GM18517 (cell line): ENCODE data around the gene HYI.
"Not testable (repeated sequence)": the region's sequence is repeated elsewhere in the genome, so short reads cannot be mapped to it uniquely, and the experiment has no call there.

Source experiments
- ATAC-seq: cut with Tn5 transposase; IDR thresholded peaks from one replicate; pipeline ENCODE4 v1.9.1; 2021; ENCODE audit warnings: mild to moderate bottlenecking, moderate library complexity; ENCODE audit not compliant: unreplicated experiment

Gene HYI

DNA sequence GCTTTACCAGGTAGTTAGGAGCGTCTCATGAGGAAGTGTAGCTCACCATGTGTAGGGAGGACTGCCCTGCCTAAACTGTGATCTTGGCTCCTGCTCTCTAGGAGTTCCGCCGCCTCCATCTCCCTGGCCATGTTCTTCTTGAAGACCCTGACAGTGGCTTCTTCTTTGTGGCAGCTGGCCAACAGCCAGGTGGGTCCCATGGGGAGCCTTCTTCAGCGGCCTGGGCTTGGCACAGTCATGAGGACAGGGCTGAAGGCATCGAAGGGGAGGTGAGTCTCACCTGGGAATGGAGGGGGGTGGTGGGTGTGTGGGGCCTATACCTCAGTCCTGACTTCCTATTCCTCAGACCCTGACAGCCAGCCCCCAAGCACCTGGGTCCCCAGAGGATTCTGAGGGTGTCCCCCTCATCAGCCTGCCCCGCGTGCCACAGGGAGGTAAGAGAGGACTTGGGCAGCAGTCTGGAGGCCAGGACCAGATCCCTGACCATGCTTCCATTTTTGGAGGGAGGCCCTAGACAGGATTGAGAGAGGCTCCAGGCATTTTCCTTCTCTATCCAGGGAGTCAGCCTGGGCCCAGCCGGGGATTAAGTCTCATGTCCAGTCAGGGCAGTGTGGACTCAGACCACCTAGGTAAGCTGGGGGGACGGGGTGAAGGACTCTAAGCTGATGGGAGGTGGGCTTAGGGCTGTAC, 21.4 kb downstream of the HYI start:
- ATAC-seq, result no peak

DNA sequence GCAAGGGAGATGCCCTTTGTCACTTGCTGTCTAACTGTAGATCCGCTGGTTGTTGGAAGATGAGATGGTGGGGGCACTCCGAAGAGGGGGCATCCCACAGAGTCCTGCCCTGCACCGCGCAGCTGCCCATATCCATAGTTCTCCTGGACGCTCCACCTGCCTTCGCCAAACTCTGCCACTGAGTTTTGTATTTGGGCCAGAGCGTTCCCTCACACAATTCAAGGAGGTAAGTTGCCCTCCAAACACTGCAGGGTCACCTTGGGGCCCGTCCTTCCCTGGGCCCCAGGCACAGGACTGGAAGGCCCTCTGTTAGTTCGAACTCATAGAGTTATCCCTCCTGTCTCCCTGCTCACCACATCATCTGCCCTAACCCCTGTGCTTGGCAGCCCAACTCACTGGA, 22.1 kb downstream of the HYI start:
- no peak for ATAC-seq

DNA sequence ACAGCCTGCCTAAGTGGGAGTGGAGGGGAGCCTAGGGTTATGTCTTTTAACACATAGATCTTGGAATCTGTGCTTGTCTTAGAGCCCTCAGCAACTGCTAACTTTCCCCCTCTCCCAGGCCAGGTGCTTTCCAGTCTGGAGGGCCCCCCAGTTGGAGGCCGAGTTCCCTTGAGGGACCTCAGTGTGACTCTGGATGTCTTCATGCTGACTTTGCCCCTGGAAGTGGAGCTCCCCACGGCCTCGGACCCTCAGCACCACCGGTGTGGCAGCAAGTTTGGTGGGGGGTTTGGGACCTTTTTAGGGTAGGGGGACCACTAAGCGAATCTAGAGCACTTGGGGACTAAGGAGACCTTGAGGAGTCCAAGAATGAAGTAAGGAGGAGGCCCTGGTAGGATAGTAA, 22.9 kb downstream of the HYI start:
- ATAC-seq, result no peak

DNA sequence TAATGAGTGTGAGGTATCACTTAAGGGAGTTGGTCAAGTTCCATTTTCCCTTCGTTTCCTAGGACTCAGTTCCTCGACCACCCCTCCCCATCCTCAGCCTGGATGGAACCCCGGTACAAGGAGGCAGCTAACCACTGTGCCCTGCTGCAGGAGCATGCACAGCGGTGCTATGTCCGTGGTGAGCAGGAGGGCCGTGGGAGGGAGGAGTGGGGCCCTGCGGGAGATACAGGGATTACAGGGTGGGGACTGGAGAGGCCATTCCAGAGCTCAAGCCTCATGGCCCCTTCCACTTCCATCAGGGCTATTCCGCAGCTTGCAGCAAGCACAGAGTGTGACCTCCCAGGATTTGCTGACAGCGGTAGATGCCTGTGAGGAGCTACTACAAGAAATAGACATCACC, 25.8 kb downstream of the HYI start:
- ATAC-seq, result no peak

DNA sequence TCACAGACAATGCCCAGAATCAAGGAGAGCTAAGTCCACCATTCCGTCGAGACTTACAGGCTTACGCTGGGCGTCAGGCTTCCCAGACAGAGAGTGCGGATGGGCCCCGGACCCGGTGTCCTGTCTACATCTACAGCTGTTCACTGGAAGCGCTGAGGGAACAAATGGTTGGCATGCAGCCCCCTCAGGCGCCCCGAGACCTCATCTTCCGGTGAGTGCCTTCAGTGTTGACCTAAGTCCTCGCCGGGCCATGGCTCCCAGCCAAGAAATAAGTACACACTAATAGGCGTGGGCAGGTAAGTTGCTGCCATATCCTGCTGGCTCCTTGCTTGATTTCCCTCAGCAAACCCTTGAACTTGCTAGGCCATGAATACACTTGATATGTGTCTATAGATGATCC, 26.2 kb downstream of the HYI start:
- no peak for ATAC-seq

DNA sequence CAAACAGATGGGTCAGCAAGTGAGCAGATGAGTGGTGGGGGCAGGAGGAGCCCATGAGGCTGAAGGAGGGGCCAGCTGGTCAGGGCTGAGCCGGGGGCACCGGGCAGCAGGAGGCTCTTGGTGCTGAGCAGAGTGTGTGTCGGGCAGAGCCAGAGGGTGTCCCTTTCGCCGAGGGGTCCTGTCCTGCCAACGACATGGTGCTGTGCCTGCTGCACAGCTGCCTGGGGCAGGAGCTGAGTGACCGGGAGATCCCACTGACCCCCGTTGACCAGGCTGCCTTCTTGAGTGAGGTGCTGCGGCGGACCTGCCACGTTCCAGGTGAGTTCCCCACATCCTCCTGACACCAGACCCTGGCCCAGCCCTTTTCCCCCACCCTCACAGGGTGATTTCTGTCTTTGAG, 27.5 kb downstream of the HYI start:
- ATAC-seq, result no peak

DNA sequence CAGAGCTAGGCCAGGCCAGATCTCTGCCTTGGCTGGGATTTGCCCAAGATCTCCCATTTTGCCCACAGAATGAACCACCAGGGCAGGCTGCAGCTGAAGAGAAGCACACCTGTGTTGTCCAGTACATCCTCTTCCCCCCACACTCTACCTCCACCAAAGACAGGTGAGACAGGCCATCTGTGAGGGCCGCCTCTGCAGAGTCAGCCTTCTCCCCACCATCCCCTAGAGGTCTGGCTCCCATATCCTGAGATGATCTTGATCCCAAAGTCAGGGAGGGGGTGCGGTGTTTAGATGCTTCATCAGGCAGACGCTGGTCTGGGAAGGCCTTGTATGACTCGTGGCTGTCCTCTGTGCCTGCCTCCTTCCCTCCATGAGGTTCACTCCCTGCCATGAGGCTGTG, 28.7 kb downstream of the HYI start:
- no peak for ATAC-seq

DNA sequence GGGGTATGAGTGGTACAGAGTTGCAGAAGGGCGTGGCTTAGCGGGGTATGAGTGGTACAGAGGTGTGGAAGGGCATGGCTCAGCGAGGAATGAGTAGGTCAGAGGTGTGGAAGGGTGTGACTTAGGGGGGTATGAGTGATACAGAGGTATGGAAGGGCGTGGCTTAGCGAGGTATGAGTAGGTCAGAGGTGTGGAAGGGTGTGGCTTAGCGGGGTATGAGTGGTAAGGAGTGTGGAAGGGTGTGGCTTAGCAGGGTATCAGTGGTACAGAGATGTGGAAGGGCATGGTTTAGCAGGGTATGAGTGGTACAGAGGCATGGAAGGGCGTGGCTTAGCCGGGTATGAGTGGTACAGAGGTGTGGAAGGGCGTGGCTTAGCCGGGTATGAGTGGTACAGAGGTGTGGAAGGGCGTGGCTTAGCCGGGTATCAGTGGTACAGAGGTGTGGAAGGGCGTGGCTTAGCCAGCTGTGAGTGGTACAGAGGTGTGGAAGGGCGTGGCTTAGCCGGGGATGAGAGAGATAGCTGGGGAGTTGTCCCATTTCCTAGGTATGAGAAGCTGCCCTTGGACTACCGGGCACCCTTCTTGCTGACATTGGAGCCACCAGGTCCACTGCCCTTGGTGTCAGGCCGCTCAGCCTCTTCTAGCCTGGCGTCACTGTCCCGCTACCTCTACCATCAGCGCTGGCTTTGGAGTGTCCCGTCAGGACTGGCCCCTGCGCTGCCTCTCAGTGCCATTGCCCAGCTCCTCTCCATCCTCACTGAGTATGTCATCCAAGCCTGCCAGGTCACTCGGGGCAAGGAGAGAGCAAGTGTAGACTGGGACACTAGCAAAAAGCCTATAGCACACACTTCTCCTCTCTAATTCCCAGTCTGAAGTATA, 29.8 kb downstream of the HYI start:
- ATAC-seq, result no peak

DNA sequence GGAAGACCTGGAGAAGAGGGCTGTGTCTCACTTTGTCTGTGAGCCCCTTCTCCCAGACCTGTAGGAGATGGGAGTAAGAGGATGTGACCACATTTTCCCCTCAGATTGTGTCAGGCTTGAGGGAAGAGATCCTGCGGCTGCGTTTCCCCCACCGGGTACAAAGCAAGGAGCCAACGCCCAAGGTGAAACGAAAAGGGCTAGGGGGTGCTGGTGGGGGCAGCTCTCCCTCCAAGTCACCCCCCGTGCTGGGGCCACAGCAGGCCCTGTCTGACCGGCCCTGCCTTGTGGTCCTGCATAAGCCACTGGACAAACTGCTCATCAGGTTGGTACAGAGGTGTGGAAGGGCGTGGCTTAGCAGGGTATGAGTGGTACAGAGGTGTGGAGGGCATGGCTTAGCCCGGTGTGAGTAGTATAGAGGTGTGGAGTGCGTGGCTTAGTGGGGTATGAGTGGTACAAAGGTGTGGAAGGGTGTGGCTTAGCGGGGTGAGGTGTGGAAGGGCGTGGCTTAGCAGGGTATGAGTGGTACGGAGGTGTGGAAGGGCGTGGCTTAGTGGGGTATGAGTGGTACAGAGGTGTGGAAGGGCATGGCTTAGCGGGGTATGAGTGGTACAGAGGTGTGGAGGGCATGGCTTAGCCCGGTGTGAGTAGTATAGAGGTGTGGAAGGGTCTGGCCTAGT, 30.6 kb downstream of the HYI start:
- no peak for ATAC-seq

DNA sequence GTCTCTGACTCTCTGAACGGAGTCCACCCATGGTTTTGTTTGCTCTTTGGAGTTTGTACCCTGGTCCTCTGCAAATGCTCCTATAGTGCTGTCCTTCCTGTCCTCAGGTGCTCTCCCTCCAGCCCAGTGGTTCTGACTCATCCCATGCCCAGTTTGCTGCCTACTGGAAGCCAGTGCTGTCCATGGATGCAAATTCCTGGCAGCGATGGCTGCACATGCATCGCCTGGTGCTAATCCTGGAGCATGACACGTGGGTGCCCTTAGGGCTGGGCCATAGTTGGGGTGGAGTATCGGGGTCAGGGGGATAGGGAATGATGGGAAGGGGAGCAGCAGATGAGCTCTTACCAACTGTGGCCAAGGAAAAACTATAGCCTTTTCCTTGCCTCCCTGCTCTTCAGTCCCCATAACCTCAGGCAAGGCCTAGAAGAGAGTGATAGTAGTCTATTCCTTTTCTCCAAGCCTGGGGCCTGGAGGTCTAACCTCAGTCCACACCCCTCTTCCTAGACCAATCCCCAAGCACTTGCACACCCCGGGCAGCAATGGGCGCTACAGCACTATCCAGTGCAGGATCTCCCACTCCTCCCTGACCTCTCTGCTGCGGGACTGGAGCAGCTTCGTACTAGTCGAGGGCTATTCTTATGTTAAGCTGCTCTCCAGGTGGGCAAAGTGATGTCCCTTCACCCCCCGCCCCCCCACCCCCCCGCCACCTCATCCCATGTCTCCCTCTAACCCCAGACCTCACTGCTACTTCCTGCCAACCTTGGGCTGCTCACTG, 31.6 kb downstream of the HYI start:
- no peak for ATAC-seq

DNA sequence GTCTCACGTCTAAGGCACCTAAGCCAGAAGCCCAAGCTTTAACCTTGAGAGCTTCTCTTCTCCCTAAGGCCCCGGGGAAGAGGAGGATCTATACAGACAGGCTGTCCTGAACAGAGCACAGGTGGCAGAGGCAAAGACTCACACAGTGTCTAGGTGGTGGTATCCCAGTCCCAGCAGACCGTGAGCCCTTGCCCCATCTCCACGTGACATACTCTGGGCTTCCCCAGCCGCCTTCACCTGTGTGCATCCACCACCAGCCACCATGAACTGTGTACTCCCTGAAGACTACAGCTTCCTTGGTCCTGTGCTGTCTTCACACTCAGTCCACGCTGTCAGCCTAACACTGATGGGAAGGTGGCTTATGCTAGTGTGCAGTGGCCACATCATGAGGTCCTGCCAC, 32.3 kb downstream of the HYI start:
- no peak for ATAC-seq

DNA sequence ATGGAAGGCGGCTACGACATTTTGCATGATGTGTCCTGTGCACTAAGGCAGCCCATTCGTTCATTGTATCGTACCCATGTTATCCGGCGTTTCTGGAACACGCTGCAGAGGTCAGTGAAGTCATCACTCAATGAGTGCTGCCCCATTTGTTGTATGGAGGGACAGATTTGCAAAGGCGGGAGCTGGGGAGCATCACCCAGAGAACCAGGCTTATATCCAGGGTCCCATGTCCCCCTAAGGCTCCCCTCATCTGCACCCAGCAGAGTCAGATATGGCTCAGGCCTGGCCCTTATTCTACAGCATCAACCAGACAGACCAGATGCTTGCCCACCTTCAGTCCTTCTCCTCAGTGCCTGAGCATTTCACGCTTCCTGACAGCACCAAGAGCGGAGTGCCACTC, 32.9 kb downstream of the HYI start:
- ATAC-seq, result no peak

DNA sequence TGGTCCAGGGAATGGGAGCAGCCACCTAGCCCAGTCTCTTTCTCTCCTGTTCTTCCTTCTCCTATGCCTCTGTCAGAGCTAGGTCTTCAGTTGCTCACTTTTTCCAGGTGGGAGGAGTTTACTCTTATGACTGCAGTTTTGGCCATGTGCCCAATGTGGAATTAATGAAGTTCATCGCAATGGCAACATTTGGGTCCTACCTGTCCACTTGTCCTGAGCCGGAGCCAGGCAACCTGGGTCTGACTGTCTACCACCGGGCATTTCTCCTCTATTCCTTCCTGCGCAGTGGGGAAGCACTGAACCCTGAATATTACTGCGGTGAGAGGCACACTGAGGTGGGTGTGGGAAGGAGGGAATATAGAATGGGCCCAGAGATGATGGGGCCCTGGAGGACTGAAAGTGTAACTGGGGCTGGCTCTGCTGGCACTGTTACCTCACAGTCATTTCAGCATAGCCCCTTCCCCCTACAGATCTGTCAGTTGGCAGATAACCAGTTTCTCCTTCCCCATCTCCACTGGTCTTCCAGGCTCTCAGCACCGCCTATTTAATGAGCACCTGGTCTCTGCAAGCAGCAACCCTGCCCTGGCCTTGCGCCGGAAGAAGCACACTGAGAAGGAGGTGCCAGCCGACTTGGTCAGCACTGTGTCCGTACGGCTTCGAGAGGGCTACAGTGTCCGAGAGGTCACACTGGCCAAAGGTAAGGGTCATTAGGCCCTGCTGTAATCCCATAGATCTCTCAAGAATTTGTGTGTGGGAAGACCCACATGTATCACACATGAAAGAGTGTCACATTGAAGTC, 33.9 kb downstream of the HYI start:
- no peak for ATAC-seq

DNA sequence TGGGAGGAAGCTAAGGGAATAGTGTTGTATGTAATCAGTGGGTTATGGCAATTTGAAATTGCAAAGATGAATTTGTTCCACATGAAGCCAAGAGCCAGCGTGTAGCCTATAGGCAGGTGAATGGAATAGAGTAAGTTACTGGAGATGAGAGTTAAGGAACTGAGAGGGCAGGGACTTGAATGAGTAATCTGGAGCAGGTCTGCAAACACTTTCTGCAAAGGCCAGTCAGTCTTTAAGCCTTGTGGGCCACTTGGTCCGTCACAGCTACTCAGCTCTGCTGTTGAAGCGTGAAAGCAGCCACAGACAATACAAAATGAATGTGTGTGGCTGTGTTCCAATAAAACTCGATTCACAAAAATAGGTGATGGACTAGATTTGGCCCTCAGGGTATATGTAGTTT, 34.9 kb downstream of the HYI start:
- no peak for ATAC-seq

DNA sequence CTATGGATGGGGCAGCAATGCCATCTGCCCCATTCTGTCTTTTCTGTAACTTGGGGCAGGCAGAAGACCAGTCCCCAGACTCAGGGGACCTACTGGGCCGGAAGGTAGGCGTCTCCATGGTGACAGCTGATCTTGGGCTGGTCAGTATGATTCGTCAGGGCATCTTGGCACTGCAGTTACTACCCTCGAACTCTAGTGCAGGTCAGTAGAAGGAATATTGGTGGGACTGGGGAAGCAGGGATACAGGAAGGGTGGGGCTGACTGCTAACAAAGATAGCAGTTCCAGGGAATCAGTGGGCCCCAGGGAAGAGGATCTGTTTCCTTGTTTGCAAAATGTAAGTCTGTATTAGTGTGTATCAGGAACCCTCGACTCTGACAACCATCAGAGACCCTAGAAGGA, 37.8 kb downstream of the HYI start:
- no peak for ATAC-seq

DNA sequence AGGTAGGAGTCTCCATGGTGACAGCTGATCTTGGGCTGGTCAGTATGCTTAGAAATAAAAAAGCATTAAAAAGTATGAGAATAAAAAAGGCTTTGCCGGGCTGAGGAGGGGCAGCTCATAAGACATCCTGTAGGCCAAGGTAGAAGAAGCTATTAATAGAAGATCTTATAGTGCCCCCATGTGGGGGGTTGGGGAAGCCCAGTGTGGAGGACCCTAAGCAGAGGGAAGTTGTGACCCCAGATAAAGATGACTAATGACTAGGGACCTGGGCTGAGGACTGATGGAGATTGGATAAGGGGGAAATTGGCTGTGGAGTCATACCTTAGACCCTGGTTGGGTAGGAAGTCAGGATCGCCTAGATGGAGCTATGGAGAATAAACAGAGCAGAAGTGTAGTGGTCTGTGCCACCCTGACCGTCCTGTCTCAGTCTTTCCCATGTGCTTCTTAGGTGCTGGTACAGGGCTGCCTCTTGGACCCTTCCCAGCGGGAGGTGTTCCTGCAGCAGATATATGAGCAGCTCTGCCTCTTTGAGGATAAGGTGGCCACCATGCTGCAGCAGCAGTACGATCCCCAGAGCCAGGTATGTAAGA, 39.0 kb downstream of the HYI start:
- no peak for ATAC-seq

DNA sequence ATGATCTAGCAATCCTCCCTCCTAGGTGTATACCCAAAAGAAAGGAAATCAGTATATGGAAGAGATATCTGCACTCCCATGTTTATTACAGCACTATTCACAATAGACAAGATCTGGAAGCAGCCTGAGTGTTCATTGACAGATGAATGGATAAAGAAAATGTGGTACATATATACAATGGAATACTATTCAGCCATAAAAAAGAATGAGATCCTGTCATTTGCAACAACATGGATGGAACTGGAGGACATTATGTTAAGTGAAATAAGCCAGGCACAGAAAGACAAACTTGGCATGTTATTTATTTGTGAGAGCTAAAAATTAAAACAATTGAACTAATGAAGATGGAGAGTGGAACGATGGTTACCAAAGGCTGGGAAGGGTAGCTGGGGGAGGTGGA, 40.3 kb downstream of the HYI start:
- ATAC-seq, result not testable (repeated sequence)

DNA sequence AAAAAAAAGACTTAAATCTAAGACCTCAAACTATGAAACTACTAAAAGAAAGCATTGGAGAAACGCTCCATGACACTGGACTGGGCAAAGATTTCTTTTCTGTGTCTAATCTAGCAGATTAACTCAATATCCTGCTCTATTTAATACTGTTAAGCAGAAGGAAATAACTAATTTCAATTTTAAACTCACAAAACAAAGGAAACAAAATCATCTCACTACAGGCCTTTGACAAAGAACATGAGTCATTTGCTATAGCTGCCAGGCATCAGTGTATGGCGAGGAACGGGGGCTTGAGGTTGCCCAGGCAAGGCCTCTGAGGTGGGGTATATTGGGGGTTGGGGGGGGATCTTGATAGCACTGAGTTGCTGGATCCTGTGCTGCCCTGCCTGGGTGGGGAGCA, 43.2 kb downstream of the HYI start:
- no peak for ATAC-seq

DNA sequence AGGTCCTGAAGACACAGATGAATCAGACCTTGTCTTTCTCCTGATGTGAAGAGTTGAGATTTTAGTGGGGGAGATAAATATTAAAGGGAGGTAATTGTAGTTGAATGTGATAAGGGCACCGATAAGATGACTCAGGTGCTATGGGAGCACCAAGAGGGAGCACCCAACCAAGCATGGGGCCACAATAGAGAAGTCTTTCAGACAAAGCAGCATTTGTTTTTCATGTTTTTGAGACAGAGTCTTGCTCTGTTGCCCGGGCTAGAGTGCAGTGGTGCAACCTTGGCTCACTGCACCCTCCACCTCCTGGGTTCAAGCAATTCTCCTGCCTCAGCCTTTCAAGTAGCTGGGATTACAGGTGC, 47.9 kb downstream of the HYI start:
- no peak for ATAC-seq

DNA sequence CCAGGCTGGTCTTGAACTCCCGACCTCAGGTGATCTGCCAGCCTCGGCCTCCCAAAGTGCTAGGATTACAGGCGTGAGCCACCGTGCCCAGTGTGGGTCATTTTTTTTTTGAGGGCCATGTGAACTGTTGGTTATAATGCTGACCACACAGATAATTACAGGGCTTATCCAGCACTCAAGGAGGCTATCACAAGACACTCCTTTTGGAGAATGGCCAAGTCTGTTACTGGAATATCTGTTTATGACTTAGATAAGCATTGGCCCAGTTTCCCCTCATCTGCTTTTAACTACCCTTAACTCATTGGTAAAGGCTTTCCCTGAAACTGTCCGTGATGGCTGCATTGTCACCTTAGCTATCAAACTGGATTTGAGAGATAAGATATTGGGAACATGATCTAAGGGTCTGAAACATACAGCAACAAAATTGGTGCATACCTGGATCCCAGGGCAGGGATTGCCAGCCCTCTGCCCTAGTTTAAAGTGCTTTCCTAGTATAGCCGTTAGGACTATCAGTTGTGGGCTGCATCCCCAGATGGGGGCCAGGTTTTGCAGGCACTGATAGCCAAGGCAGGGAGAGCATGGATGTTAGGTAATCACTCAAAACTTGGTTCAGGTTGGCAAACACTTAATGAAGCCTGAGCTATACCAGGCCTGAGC, 48.4 kb downstream of the HYI start:
- ATAC-seq, result no peak
